Stromal cell of bone marrow (primary cell): ENCODE measurements around the gene CDC42EP5.

Experiments used
- DNase-seq: peaks from one replicate; pipeline ENCODE4 v3.0.0-alpha.2; 2012; ENCODE audit warnings: low read depth

The CDC42EP5 gene

DNA sequence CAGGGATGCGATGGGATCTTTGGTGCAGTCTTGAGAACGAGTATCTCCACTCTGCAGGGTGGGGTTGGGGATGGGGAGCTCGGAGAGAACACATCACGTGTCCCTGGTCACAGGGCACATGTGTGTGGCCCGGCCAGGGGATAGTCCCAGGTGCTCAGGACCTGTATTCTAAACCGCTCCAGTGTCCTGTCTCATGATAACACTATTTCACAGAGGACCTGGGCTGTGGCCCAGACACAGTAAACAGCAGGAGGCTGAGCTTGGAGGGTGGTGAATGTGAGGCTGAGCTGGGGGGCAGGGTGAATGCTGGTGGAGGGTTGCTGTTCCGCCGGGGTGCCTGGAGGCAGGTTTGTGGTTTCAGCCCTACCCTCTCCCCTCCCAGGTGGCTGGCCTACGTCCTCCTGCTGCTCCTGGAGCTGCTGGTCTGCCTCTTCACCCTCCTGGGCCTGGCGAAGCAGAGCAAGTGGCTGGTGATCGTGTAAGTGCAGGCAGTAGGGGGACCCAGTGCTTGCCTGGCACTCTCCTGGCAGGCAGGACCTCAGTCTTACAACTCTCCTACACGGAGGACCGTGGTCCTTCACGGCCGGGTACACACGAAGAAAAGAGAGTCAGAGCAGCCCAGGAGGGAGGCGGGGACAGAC lies 46.7 kb downstream of the CDC42EP5 start:
- no peak for DNase-seq

DNA sequence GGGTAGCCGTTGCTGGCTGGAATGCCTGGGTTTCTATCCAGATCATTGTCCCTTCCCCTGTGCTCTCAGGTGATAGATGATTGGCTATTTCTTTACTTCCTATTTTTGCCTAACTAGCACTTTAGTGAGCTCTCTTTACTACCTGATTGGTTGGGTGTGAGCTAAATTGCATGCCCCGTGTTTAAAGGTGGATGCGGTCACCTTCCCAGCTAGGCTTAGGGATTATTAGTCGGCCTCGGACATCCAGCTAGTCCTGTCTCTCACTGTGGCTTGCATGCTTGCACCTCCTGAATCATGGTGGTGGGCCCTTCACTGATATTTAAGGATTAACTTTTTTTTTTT lies 47.7 kb downstream of the CDC42EP5 start:
- DNase-seq: no peak

DNA sequence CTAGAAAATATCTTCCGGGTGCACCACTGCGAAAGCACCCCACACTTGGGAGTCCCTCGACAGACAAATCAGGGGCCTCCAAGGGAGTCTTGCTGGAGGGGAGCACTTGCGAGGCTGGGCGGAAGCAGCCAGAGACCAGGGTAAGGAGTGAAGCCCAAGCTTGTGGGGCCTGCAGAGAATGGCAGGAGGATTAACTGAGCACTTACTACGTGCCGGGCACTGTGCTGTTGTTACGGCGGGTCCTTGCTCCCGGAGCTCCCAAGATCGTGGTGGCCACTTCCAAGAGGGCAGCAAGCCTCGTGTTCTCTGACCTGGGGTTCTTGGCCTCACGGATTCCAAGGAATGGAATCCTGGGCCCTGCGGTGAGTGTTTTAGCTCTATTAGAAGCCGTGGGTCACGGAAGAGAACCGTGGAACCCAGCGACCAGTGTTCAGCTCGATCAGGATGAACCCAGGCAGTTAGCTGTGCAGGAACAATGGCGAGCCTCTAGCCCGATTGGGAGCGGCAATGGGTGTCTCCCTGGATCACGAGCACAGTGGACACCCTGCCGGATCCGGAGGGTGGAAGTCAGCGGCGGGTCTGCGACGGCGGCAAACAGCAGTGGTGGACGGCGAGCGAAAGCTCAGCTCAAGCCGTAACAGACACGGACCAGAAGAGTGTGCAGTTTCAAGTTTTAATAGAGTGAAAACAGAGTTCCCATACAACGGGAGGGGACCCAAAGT lies 48.3 kb downstream of the CDC42EP5 start:
- DNase-seq: no peak

DNA sequence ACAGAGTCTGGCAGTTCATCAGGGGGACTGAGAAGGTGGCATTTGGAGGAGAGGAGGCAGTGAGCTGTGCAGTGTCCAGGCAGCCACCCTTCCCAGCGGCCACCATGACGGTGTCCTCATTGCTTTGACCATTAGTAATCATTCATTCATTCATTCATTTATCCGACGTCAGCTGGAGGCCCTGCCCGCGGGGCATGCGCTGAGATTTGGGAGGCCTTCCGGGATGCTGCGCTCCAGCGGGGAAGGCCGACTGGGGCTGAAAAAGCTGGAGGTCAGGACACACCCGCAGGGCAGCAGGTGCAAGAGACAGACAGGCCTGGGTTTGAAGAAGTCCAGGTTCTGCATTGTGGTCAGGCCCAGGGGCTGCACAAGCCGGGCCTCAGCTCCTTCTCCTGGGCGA lies 48.9 kb downstream of the CDC42EP5 start:
- no peak for DNase-seq

DNA sequence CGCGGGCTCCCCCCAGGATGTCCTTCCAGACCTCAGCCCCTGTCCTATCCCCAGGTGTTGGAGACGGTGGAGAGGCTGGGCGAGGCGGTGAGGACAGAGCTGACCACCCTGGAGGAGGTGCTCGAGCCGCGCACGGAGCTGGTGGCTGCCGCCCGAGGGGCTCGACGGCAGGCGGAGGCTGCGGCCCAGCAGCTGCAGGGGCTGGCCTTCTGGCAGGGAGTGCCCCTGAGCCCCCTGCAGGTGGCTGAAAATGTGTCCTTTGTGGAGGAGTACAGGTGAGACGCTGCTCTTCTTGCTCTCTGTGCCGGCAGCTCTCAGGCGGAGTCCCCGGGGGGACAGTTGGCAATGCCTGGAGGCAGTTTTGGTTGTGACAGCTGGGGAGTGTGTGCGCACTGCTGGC lies 51.0 kb downstream of the CDC42EP5 start:
- DNase-seq: no peak

DNA sequence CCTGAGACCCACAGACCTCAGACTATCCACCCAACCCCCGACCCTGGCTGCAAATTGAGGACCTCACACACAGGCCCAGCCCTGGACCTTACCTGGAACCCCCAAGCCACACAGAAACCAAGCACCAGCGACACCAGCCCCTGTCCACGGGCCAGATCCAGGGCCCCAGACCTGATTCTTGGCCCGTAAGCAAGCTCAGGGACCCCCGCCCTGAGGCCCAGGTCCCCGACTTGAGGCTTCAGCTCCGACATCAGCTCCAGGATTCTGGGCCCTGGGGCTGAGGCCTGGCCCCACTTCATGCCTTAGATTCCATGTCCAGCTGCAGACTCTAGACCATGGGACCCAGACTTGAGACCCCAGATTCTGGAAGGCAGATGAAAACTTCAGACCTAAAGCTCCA lies 51.6 kb downstream of the CDC42EP5 start:
- DNase-seq: no peak

DNA sequence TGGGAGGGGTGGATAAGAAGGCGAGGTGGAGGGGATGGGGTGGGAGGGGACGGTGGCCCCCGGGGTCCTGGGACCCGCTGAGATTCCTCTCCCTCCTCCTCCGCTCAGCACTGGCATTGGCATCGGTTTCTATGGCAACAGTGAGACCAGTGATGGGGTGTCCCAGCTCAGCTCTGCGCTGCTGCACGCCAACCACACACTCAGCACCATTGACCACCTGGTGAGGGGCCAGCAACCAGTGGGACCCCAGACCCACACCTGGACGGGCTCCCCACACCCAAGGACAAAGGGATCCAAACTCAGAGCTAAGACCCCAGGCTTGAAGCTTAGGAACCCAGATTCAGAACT lies 52.0 kb downstream of the CDC42EP5 start:
- no peak for DNase-seq

DNA sequence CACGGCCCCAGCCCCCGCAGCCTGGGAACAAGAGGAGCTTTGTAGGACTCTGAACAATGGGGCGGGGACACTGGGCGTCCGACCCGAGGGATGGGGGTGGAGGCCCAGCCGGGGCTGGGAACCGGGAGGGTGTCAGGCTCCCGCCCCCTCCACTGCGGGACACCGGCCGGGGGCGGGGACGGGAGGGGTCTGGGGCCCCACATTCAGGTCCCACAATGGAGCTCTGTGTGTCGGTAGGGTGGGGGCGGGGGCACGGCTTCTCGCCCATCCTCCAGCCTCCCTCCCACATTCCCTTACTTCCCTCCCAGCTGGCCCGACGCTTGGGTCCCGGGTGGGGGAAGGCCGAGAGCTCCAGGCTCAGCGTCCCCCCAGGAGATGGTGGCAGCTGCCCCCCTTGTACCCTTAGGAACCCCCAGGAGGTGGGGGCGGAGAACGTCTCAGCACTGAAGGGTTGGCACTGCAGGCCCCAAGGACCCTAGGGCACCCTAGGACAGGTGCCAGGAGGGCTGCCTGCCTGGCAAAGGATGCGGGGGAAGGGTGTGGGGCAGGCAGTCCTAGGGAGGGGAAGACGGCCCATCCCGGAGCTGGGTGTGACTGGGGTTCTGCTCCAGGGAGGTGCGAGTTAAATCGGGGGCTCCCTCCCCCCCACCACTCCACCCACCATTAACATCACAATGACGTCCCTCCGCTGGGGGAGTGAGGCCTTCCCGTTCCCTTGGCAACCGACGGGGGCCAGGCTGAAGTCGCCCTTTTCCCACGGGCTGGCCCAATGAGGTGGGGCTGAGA lies 52.5 kb downstream of the CDC42EP5 start:
- DNase-seq: no peak

DNA sequence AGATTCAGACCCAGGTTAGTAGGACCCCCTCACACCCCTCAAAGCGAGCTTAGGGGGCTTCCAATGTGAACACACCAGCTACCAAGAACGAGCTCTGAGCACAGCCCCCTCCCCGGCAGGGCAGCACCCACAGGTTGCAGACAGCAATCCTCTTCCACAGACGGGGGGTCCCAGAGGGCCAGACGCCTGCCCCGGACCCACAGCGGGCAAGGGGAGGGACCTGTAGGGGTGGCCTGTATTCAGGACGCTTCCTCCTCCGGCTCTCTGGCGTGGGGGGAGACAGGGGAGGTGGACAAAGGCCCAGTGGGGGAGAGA lies 53.1 kb downstream of the CDC42EP5 start:
- no peak for DNase-seq

DNA sequence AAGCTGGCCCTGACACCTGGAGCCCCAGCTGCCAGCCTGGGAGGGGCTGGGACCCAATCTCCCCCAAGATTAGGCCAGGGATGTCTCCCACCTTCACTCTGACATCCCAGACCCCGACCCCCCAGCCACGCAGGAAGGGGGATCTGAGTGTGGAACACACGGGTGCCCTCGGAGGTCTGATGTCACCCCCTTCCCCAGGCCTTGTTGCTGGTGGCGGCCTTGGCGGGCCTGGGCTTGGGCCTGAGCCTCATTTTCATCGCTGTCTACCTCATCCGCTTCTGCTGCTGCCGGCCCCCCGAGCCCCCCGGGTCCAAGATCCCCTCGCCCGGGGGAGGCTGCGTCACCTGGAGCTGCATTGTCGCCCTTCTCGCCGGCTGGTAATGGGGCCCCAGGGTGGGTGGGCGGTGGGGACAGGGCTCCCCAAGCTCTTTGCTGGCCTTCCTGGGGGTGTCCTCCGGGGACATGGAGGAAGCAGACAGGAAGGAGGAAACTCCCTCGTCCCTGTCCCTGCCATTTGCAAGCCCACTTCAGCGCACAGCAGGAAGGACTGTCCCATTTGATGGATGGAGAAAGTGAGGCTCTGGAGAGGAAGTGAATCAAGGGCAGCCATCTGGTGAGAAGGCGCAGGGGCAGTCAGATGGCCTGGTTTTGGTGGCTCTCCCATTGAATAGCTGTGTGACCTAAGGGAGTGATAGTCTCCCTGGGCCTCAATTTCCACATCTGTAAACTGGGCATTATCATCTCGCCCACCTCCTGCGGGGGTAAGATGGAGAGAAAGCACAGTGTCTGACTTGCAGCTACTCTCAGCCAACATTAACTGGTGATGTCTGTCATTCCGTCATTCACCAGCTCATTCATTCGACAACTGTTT lies 53.9 kb downstream of the CDC42EP5 start:
- no peak for DNase-seq

DNA sequence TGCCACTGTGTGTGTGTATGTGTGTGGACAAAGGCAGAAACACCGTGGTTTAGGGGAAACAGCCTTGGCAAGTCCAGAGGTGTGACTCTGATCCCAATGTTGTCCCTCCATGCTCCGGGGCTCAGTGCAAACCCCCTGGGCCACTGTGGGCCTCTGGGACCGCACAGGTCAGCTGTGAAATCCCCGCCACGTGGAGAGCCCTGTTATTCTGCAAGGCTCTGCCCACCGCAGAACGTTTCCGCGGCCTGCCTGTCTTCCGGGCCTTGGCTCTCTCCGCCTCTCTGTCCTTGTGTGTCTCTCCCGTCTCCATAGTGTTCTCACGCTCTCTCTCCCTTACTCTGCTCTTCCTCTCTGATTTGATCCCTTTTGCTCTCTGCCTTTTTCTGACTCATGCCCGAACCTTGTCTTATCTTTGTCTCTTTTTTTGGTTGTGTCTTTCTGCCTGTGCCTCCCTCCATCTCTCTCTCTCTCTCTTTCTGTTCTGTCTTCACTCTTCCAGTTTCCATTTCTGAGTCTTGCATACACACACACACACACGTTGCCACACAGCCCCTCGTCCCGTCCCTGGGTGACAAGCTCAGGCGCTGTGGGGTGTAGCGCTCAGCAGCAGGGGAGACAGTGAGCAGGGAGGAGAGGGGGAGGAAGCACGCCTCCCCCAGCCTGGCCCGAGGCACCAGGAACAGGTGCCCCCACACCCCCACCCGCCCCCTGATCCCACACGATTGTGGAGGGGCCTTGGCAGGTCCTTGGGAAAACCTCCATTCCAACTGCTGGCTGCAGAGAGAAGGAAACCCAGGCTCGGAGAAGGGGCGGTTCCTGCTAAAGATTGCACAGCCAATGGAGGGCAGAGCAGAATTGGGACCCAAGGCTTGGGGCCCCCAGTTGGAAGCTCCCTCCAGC lies 54.8 kb downstream of the CDC42EP5 start:
- no peak for DNase-seq

DNA sequence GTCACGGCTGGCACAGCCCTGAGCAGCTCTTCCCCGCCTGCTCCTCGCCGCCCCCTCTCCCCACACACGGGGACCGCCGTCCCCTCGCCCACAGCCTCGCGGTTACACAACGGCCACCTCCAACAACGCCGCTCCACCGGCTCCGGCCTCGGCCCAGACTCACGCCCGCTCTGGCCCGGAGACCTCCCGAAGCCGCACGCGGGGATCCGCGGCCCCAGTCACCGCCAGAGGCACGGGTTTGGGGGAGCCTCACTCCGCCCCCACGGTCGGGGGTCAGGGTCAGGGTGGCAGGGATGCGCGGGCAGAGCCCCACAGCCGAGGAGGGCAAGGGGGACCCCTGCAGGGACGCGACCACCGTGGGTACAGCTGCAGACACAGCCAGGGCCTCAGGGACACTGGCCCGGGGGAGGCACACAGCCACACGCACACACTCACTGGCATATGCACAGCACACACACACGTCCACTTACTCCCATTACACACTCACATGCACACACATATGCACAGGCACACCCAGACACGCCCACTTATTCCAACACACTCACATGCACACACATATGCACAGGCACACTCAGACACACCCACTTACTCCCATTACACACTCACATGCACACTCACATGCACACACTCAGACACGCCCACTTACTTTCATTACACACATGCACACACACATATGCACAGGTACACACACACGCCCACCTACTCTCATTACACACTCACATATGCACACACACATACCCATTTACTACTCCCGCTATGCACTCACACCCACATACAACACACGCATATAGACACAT lies 56.2 kb downstream of the CDC42EP5 start:
- no peak for DNase-seq

DNA sequence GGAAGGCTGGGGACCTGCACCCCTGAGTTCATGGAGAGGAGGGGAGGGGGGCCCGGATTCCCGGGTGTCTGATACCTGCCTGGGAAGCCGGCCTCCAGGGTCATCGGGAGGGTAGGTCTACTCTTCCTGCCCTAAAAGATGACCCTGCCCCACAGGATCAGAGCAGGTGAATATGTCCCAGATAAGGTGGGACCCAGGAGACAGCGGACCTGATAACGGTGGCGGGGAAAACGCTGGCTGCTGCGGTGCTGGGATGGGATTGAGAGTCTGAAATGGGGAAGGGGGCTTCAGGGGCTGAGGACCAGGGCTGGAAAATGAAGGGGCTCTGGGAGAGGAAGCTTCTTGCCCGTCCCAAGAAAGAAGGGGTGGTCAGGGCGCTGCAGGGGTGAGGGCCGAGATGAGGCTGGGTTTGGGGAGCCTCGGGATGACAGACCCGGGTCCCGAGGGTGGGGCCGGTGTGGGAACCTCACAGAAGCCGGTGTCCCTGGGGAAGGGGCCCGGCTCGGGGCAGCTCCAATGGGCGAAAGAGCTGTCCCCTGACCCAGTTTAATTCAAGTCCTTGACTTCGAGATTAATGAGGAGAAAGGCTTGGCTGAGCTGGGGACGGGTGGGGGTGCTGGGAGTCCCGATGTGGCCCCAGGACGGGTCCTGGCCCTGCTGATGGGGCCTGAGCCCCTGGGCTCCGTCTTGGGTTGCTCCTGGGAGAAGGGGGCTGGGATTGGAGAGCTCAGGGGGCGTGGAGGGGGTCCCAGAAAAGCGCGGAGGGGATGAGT lies 57.0 kb downstream of the CDC42EP5 start:
- no peak for DNase-seq

DNA sequence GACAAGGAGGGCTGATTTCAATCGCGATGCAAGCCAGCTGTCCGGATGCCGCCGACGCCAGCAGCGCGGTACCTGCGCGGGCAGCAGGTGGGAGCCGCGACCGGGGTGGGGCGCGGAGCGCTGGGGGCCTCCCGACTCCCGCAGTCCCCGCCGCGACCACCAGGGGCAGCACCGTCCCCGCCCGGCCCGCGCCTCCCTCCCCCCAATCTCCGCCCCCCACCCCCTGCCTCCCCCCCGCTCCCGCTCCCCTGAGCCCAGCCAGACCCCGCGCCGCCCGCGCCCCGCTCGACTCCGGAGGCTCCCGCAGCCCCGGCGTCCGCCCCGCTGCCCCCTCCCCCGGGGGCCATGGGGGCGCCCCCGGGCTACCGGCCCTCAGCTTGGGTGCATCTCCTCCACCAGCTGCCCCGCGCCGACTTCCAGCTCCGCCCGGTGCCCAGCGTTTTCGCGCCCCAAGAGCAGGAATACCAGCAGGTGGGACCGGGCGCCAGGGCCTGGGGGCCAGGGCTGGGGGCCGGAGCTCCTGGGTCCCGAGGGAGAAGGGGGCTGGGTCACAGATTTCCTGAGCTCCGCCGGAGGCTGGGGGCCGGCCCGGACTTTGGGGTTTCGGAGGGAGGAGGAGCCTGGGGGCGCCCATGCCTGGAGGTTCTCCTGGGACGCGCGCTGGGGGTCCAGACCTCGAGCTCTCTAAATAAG lies 57.7 kb downstream of the CDC42EP5 start, which contains the start of gene TTYH1:
Gene TTYH1 (plus strand): TSS at position 257 of the 693 bp plus-strand sequence. CDS start 89 bp downstream, at position 346.
- DNase-seq: no peak
